NOMO-1 treated with dmso at 0.1 percent for 144 hours (cell line): ENCODE measurements around the gene C13orf42.

ENCODE experiments used
- DNase-seq: peaks from one replicate; lab custom pipeline; 2025; ENCODE audit not compliant: unreplicated experiment; lab: John Stamatoyannopoulos, UW

C13orf42 gene

DNA sequence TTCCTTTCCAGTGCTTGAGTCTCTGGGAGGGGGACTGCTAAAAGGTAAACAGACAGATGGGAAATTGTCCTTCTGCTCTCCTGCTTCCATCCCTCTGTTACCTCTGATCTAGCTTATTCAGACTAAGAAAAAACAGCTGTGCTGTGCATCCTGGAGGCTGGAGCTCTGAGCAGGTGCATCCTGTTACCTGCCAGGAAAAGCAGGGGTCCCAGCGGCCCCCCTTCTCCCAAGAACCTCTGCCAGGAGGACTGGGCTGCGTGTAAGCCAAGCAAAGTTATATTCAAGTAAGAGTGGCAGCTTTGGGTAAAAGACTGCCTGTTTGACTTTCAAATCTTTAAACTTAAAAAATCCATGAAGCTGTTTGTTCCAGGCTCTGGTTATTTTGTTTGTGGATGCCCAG, 75.1 kb downstream of the C13orf42 start:
- DNase-seq, result no peak

DNA sequence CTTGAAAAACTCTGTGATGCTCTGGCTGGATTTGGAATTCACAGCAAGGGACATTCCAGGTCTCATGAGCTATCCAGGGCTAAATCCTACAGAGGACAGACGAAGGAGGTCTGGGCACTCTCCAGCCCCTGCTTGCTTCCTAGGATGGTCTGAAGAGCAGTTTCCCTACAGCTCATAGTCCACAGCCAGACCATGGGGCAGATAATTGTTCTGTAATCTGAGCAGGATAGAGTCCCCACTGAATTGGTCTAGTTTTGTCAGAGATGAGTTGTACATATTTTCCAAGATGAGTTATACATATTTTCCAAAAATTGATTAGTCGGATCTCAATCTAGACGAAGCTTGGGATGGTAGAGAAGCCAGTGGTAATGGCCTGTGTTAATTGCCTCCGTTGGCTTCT, 75.6 kb downstream of the C13orf42 start:
- no peak for DNase-seq

DNA sequence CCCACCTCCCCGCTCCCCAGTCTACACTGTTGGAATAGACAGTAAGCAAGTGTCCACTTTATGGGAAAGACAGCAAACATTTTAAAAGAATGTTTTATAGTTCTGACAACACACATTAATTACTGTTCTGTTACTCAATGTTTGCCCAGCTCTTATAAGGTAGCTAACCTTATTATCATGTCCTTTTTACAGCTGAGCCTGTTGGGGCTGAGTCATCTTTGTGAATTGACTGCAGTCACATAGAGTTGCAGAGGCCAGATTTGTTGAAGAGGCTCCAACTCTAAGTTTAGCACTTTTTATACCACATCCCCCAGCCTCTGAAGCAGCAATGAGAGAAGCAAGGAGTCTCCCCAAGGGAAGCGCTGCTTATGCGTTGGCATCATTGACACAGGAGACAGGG, 76.2 kb downstream of the C13orf42 start:
- no peak for DNase-seq

- DNase-seq, result no peak
Measured at GRCh38 chr13:51033421-51034185, 77.5 kb downstream of the C13orf42 start.

- no peak for DNase-seq
Measured at GRCh38 chr13:51032831-51033230, 78.2 kb downstream of the C13orf42 start.
